NCI-H1048 (cell line): ENCODE measurements around the gene RIPK1.
A peak's percentile ranks its signal among the peaks of the same experiment; 100 is the strongest.

Experiments used
- DNase-seq: peaks from one replicate; lab custom pipeline; 2025; lab: John Stamatoyannopoulos, UW

RIPK1 gene

DNA sequence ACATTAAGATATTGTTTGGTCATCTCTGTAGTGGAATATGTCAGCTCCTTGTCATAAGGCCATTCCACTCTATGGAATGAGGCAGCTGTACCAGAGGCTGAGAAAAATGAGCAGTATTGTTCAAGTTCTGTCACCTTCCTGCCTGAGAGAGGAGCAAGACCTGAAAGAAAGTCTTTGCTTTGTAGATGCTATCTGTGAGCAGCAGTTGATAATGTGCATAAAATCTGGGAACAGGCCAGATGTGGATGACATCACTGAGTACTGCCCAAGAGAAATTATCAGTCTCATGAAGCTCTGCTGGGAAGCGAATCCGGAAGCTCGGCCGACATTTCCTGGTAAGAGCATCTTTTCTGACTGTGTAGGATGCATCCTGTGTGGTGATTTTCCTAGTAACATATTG lies 16.8 kb downstream of the RIPK1 start:
- DNase-seq, result no peak

DNA sequence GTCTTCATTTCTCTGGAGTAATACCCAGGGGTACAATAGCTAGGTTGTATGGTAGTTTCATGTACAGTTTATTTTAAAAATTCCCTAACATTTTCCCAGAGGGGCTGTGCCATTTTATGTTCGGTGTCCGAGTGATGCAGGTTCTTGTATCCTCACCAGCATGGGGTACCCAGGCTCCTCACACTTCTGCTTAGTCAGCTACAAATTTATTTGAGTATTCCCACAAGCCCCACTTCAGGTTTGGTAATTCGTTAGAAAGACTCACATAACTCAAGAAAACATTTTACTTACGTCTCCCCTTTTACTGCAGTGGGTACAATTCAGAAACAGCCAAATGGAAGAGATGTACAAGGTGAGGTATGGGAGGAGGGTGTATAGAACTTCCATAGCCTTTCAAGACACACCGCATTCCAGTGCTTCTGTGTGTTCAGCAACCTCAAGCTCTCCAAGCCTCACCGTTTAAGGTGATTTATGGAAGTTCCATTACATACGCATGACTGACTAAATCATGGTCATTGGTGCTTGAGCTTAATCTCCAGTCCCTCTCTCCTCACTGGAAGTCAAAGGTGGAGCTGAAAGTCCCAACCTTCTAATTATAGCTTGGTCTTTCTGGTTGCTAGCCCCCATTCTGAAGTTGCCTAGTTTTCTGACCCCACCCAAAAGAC lies 18.1 kb downstream of the RIPK1 start:
- DNase-seq, result no peak

DNA sequence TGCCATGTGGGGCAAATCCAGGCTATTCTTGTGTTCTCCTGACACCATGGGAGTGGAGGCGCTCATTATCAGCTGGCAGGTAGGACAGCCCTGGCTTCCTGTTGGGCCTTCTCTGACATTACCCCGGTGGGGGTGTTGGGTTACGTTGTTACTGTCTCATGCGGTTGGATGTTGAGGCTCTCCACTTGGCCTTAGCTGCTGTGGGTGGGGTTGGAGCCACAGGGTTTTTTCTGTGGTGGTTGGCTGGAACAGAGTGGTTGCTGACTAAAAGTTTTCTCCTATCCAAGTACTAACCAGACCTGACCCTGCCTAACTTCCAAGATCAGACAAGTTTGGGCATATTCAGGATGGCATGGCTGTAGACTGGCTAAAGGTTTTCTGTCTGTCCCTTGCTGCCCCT lies 20.2 kb downstream of the RIPK1 start:
- no peak for DNase-seq

DNA sequence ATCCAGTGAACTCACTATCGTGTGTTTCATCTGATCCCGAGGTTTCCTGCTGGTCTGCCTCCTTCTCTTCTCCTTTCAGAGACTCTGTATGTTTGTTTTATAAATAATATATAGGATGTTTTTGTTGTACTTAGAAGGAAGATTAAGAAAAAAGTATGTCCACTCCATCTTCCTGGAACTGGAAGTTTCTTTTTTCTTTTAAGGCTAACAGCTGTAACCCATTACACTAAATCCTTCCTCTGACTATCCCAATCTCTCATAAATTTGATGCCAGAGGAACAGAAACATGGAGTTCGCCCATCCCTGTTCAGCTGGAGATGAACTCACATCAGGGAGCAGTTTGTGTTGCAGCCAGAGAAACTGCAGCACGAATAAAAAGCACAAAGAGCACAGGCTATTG lies 20.7 kb downstream of the RIPK1 start:
- DNase-seq, result no peak

DNA sequence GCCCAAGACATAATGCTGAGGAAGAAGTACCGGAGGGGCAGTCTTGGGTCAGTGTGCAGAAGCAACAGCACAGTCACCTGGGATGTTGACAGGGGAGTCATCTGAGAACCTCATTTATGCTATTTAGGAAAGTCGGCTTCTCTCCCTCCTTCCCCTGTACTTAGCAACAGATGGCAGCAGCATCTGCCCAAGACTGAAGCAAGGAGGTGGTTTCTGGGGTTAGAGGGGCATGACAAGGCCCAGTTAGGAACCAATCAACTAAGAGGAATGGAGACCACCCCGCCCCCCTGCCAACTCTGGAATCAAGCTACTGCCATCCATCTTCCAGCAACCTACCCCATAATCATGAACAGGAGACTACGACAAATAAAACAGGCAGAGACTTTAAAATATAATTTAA lies 21.7 kb downstream of the RIPK1 start:
- no peak for DNase-seq

DNA sequence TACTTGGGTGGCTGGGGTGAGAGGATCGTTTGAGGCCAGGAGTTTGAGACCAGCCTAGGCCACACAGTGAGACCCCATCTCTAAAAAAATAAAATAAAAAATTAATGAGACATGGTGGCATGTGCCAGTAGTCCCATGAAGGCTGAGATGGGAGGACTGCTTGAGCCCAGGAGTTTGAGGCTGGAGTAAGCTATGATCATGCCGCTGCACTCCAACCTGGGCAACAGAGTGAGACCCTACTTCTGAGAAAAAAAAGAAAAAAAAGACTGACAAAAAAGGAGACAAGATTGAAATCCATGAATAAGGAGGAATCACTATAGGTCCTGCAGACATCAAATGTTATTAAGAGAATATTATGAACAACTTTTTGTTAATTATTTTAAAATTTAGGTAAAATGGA lies 26.5 kb downstream of the RIPK1 start:
- DNase-seq, result no peak

DNA sequence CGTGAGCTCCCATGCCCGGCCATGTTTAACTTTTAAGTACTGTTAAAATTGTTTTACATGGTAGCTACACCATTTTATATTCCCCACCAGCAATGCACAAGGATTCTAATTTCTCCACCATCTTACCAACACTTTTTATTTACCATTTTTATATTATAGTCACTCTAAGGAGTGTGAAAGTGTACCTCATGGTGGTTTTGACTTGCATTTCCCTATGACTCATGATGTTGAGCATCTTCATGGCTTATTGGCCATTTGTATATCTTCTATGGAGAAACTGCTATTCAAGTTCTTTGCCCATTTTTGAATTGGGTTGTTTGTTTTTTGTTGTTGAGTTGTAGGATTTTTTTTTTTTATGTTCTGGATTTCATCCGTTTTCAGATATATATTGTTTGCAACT lies 34.6 kb downstream of the RIPK1 start:
- no peak for DNase-seq

DNA sequence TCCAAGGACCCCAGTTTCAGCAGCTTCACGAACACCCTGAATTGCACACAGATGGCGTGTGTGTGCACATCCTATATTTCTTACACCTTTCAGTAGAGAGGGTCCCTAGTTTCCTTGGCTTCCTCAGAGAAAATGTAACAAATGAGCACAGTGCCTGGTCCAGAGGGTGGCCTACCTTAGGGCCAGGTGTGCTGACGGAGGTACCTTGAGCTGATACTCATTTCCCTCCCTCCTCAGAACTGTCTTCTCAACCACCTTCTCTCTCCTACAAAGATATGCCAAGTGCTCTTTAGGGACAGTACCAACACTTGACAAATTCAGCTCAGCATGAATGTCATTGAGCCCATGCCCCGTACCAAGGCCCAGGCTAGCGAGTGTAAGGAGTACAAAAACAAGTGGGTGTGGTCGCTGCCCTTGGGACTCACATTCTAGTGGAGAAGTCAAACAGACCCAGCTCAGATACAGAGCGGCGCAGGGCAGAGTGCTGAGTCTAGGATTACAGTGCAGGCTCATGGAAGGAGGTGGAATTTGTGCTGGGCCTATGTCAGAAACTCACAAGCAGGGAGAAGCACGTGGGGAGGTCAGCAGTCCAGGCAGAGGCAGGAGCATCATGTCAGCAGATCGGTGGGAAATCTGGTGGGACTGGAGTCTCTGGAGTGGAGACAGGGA lies 40.6 kb downstream of the RIPK1 start:
- DNase-seq, result no peak

DNA sequence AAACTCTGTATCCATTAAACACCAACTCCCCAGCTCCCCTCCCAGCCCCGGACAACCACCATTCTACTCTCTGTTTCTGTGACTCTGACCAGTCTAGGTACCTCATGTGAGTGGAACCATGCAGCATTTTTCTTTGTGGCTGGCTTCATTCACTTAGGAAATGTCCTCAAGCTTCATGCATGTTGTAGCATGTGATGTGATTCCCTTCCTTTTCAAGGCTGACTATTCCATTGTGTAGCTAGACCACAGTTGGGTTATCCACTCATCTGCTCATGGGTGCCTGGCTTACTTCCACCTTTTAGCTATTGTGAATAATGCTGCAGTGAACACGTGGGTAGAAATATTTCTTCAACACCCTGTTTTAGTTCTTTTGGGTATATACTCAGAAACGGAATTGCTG lies 41.5 kb downstream of the RIPK1 start:
- DNase-seq, result no peak

DNA sequence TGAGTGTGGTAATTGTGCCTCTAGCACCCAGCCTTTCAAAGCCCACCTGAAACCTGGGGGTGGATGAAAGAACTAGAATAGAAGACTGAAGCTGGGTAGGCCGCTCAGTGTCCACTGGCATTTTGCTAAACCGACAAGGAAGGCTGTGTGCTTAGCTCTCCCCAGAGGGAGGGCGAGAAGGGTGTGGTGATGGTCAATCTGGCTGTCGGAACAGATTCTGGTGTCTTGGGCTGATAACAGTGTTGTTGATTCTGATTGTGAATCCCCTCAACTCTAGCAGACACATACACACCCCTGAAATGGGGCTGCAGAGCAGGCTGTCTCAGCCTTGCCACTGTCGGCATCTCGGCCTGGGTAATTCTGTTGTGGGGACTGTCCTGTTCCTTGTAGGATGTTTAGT lies 46.1 kb downstream of the RIPK1 start:
- DNase-seq, result no peak

DNA sequence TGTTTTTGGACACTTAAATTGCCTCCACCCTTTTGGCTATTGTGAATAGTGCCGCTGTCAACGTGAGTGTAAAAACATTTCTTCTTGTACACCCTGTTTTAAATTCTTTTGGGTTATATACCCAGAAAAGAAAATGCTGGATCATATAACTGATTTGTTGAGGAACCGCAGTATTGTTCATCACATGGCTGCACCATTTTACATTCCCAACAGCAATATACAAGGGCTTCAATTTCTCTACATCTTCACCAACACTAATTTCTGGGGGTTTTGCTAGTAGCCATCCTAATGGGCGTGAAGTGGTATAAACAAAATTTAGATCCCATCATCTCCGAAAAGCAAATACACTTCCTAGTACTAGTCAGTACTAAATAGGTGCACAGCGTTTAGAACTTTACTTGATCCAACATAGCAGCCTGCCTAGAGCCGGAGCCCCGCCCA lies 49.6 kb downstream of the RIPK1 start:
- no peak for DNase-seq

DNA sequence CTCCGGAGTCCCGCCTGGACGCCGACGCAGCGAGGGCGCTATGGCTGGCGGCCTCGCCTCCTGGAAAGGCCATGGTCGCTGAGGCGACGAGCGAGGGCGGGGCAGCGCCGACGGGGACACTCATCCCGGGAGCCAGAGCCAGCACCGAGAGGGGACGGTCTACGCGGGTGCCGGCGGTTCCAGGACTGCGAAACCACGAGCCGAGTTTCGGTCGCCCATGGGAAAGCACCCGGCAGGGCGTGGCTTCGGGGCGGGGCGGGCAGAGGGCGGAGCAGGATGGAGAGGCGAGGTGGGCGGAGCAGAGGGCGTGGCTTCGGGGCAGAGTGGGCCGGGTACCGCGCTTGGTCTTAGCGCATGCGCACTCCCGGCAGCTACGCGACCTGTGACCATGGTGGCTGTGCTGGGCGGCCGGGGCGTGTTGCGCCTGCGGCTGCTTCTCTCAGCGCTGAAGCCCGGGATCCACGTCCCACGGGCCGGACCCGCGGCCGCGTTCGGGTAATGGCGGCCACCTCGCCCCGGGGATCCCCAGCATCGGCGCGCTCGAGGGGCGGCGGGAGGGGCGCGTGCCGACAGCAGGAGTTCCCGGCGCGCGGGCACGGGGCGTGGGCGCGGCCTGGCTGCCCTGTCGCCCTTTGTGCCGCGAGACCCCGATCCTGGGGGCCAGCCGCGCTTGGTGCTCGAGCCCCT lies 50.2 kb downstream of the RIPK1 start, which contains the start of gene BPHL:
Gene BPHL (plus strand): TSS at position 359 of the 687 bp plus-strand sequence. CDS start 30 bp downstream, at position 389.
- peak; percentile 83 for DNase-seq

DNA sequence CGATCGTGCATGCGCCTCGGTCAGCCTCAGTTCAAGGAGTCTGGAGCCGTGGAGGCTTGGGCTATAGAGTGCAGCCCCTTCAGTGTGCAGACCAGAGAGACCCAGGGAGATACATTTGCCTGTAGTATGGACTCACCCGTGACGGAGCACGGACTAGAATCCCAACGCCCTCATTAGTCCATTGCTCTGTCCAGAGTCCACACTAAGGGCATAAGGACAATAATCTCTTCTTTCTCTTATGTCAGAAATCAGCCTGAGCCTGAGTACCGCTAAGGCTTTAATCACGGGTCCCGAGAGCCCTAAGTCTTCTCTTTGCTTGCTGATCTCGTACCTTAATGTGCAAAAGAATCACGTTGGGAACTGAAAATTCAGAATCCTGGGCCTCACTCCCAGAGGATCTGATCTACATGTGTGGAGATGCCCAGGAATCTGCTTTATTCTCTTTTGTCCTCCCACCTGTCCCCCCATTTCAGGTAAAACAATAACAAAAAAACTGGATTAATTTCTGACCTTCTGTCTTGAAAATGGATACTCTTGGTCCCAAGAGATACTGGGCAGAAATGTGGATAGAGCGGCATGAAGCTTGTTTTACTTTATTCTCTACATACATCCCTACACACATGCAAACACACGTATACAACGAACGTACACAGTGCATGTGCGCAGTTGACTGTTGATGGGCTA lies 50.9 kb downstream of the RIPK1 start:
- no peak for DNase-seq

DNA sequence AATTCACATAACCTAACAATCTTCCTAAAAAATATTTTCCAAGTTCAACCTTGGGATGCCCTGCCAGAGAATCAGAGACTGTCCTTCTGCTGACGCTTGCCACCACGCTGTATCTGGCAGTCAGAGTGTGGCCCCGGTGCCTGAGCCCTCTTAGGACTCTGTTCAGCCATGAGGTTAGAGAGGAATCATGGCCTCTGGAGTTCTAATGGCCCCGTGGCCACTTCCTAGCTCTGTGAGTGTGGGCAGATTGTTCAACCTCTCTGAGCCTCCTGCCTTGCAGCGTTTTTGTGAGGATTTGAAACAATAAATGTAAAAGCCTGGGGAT lies 52.4 kb downstream of the RIPK1 start:
- no peak for DNase-seq

DNA sequence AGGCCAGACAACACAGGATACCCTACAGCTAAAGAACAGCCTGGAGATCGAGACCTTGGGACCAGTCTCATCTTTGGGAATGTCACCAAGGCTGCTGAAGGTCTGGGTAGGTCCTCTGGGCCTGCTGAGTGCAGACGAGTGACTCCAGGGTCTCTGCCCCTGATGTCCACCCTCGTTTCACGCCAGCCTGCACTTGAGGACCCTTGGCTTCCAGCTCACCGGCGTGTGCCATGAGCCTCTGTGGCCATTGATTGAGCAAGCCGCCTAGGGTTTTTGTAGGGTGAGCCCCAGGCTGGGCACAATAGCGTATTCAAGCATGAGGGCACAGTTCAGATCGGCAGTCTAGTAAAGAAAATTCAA lies 54.5 kb downstream of the RIPK1 start:
- DNase-seq, result no peak

DNA sequence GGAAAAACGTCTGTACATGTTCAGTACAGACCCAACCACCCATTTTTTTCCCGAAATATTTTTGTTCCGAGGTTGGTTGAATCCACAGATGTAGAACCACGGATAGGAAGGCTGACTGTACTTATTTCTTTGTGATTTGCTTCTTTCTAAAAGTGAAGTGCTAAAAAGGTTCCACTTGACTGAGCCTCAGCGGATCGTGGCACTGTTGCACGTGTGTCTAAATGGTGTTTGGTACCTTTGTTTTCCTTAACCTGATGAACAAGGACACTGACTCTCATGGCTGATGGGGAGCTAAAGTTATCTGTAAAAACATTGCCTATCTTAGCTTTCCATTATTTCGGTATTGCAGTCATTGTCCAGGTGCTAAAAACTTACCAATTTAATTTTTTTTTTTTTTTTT lies 56.4 kb downstream of the RIPK1 start:
- DNase-seq, result no peak

DNA sequence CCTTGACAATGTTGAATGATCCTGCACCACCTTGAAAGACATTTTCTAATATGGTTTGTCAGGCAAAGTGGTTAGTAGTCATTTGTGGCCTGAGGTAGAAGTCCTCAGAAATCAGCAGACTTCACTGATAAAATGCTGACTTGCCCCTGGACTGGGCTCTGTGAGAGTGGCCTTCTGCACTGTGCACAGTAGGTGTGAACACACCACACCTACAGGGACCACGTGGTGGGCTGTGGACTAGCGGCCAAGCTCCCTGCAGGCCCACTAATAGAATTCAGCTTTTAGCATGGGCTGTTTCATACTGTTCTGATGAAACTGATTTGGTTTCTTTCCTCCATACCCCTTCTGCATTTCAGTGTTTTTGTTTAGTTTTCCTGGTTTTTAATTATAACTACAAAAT lies 57.5 kb downstream of the RIPK1 start:
- DNase-seq, result no peak

DNA sequence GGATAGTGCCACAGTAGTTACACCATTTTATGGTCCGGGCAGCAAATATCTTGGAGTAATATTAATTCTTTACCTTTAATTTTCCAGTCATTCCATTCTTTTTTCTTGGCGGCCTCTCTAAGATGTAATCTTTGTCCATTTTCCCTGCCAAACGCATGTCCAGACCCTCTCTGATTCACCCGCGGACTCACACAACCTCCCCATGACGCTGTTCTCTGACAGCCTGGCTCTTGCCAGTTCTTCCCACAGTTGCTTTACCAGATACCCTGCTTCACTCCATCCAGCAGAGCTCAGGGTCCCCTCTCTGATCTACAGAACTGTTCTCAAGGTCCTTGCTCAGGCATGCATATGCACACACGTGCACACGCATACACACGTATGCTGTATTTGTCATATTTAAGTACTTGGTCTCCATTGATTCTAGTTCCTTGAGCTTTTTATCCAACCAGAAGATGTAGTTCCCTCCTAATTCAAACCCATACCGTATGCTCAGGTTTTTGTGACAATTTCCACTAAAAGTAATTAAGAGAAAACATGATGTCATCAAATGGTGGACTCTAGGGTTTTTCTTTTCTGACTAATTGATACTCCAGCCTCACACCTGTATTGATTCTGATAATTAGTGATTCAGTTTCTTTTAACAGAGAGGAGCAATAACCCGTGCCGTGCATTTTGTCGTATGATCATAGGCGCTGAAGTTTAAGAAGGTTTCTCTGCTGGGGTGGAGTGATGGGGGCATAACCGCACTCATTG lies 60.2 kb downstream of the RIPK1 start:
- DNase-seq, result no peak

DNA sequence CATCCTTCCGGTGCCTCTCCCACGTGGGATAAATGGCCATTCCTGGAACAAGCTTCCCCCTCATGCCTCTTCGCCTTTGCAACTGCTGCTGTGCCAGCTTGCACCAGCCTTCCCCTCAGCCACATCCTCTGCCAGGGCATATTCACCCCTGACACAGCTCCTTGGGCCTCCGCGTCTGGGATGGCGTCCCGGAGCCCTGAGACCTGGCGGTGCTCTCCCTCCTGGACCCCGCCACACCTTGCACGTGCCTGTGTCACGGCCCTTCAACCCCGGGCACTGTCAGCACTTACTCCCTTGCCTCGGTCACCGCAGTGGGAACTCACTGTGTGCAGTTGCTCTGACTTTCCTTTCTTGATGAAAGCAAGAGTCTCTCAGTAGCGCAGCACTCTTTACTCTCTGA lies 63.4 kb downstream of the RIPK1 start:
- DNase-seq, result no peak

DNA sequence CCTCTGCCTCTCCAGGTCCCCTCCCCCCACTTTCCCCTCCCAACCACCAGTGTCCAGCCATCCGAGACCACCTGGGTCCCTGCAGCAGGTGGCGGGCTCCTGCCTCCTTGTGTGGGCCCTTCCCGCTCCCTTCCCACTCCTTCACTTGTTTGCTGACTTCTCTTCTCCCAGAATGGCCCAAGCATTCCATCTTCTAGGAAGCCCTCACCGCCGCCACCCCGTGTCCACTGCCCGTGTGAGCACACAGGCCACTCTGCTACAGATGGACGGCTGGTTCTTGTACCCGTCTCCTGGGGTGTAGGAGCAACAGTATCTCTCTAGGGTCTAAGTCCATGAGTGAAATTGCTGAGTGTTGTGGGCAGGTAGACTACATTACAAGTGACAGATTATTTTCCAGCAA lies 65.2 kb downstream of the RIPK1 start:
- no peak for DNase-seq

DNA sequence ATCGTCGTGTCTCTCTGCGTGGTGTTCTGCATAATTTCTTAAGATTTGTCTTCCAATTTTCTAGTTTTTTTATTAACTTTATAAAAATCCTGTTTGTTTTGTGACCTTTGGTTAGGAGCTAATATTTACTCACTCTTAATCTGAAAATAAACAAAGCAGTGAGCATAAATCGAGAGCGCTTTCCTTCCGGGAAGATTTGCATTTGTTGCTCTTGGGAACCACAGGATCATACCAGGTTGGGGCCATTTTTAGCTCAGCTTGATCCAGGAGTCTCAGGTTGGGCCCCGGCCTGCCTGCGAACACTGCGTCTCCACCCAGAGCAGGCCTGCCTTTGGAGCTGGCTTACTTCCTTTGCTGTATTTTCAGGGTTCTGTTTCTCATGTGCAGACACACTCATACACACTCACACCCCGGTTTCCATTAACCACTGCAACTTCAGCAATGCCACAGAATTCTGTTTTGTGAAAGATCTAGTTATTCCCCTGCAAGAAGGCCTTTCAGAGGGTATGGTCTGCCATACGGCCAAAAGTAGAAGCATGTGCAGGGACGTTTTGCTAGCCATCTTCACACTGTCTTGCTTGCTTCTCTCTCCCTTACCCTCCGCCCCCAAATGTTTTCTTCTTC lies 67.5 kb downstream of the RIPK1 start:
- peak; percentile 39 for DNase-seq
